SK-N-SH (cell line): ENCODE measurements around the gene MKS1. TPM values are rescaled to one million over a fixed set of nuclear protein-coding genes. Genes with fewer than 3 reads are reported as not detected.

Source experiments
- CTCF ChIA-PET: fragments of 300-600, 350-600 bp; formaldehyde crosslinking; extraction: SDS; loops from one replicate; lab custom pipeline; 2021; lab: Yijun Ruan, JAX
- POLR2A ChIA-PET: fragments of 350-600 bp; sonication (Branson Sonifier 250); formaldehyde crosslinking; extraction: SDS; loops from one replicate; lab custom pipeline; 2020; ENCODE audit warnings: antibody characterized with exemption, inconsistent platforms; lab: Yijun Ruan, JAX
- DNase-seq: peaks from one replicate; pipeline ENCODE4 v3.0.0; 2012
- H2AFZ ChIP-seq: fragments of 200-600 bp; sonication (generic); 2 replicates; pipeline ENCODE4 v1.8.1; 2016; ENCODE audit warnings: antibody characterized with exemption, mild to moderate bottlenecking, low read depth
- H3F3A ChIP-seq: fragments of 200-600 bp; sonication (generic); replicated peaks from 2 replicates; pipeline ENCODE3; 2016; ENCODE audit warnings: antibody characterized with exemption, mild to moderate bottlenecking; ENCODE audit not compliant: insufficient read depth
- H3K27ac ChIP-seq, 2 experiments: fragments of 200-500 bp in 1 of 2; fragments of 200-600 bp in 1 of 2; sonication (Bioruptor generic) in 1 of 2; sonication (generic), shearing (Covaris generic) in 1 of 2; 2 replicates each; pipeline versions ENCODE4 v1.5.1 to v1.6.1; 2014 to 2016; ENCODE audit warnings: low read depth in 2 of 2, inconsistent platforms in 1 of 2, low read length in 1 of 2, mild to moderate bottlenecking in 1 of 2, mixed read lengths in 1 of 2
- H3K27me3 ChIP-seq: fragments of 200-600 bp; sonication (generic), shearing (Covaris generic); 2 replicates; pipeline ENCODE4 v1.6.1; 2016; ENCODE audit warnings: mixed run types; ENCODE audit not compliant: insufficient read depth
- H3K36me3 ChIP-seq, 2 experiments: fragments of 200-500 bp in 1 of 2; fragments of 200-600 bp in 1 of 2; sonication (Bioruptor generic) in 1 of 2; sonication (generic) in 1 of 2; replicated peaks in 1 of 2; 2 replicates each; pipeline versions ENCODE3 to v1.5.1; 2014 to 2016; ENCODE audit warnings: low read length in 1 of 2, mild to moderate bottlenecking in 1 of 2; ENCODE audit not compliant: insufficient read depth in 2 of 2, control insufficient read depth in 1 of 2
- H3K4me1 ChIP-seq, 2 experiments: fragments of 200-500 bp in 1 of 2; fragments of 200-600 bp in 1 of 2; sonication (Bioruptor generic) in 1 of 2; sonication (generic), shearing (Covaris generic) in 1 of 2; 2 replicates each; pipeline versions ENCODE4 v1.5.1 to v1.6.1; 2014 to 2016; ENCODE audit warnings: low read depth in 1 of 2, low read length in 1 of 2, mixed run types in 1 of 2; ENCODE audit not compliant: insufficient read depth in 2 of 2, control insufficient read depth in 1 of 2
- H3K4me2 ChIP-seq: fragments of 200-600 bp; sonication (generic), shearing (Covaris generic); 2 replicates; pipeline ENCODE4 v1.6.1; 2017; ENCODE audit warnings: mixed run types
- H3K4me3 ChIP-seq, 2 experiments: fragments of 200-500 bp in 1 of 2; fragments of 200-600 bp in 1 of 2; sonication (Bioruptor generic) in 1 of 2; sonication (generic), shearing (Covaris generic) in 1 of 2; 2 replicates each; pipeline versions ENCODE4 v1.5.1 to v1.8.1; 2014 to 2016; ENCODE audit warnings: low read depth in 2 of 2, inconsistent platforms in 1 of 2, low read length in 1 of 2, mild to moderate bottlenecking in 1 of 2, mixed read lengths in 1 of 2, moderate library complexity in 1 of 2
- H3K79me2 ChIP-seq: fragments of 200-600 bp; sonication (generic); 2 replicates; pipeline ENCODE4 v1.8.1; 2017; ENCODE audit warnings: mild to moderate bottlenecking; ENCODE audit not compliant: insufficient read depth
- H3K9ac ChIP-seq: fragments of 200-600 bp; sonication (generic); 2 replicates; pipeline ENCODE4 v1.6.1; 2017; ENCODE audit warnings: mixed run types
- H3K9me2 ChIP-seq: fragments of 200-600 bp; sonication (generic); 2 replicates; pipeline ENCODE4 v1.6.1; 2017; ENCODE audit warnings: mixed run types
- H3K9me3 ChIP-seq: fragments of 200-600 bp; sonication (generic); 2 replicates; pipeline ENCODE4 v1.6.1; 2017; ENCODE audit warnings: mixed run types, mild to moderate bottlenecking, moderate library complexity
- H4K20me1 ChIP-seq: fragments of 200-600 bp; sonication (generic); 2 replicates; pipeline ENCODE4 v1.6.1; 2017; ENCODE audit warnings: mild to moderate bottlenecking, mixed run types; ENCODE audit not compliant: insufficient read depth
- ELF1 ChIP-seq: IDR thresholded peaks from 2 replicates; pipeline ENCODE4 v1.4.0; 2012
- EP300 ChIP-seq, 2 experiments: IDR thresholded peaks; 2 replicates each; pipeline versions ENCODE4 v1.4.0 to v1.6.1; 2012; ENCODE audit warnings: borderline replicate concordance in 1 of 2, low read depth in 1 of 2, low read length in 1 of 2
- EZH2phosphoT487 ChIP-seq: fragments of 200-600 bp; sonication (generic); IDR thresholded peaks from 2 replicates; pipeline ENCODE4 v1.6.1; 2017; ENCODE audit warnings: low read depth, mixed run types, mild to moderate bottlenecking, antibody characterized with exemption, moderate library complexity, borderline replicate concordance
- FOSL2 ChIP-seq: IDR thresholded peaks from 2 replicates; pipeline ENCODE4 v1.4.0; 2012; ENCODE audit warnings: low read depth, mild to moderate bottlenecking, moderate library complexity, borderline replicate concordance
- GATA2 ChIP-seq: sonication (generic); formaldehyde crosslinking; IDR thresholded peaks from 2 replicates; pipeline ENCODE4 v1.5.0; 2020; ENCODE audit warnings: mild to moderate bottlenecking, missing genetic modification reagents
- IRF3 ChIP-seq: fragments of 150-350 bp; IDR thresholded peaks from 2 replicates; pipeline ENCODE4 v1.6.1; 2016; ENCODE audit warnings: mild to moderate bottlenecking, low read depth, low read length
- JUND ChIP-seq: IDR thresholded peaks from 2 replicates; pipeline ENCODE4 v1.4.0; 2012
- MAX ChIP-seq: IDR thresholded peaks from 2 replicates; pipeline ENCODE4 v1.4.0; 2012; ENCODE audit warnings: low read depth
- MEF2A ChIP-seq: IDR thresholded peaks from 2 replicates; pipeline ENCODE4 v1.4.0; 2012; ENCODE audit warnings: low read depth, borderline replicate concordance
- MXI1 ChIP-seq: IDR thresholded peaks from 2 replicates; pipeline ENCODE4 v1.6.1; 2012; ENCODE audit warnings: mild to moderate bottlenecking, low read depth, low read length, improper control_type of control experiment
- RAD21 ChIP-seq: IDR thresholded peaks from 2 replicates; pipeline ENCODE4 v1.6.1; 2012; ENCODE audit warnings: mild to moderate bottlenecking, low read length
- REST ChIP-seq: IDR thresholded peaks from 2 replicates; pipeline ENCODE4 v1.6.1; 2012; ENCODE audit warnings: mild to moderate bottlenecking, low read depth, low read length, moderate library complexity
- SIN3A ChIP-seq: IDR thresholded peaks from 2 replicates; pipeline ENCODE4 v1.6.1; 2012; ENCODE audit warnings: low read depth, mild to moderate bottlenecking, low read length, moderate library complexity, borderline replicate concordance
- TAF1 ChIP-seq: IDR thresholded peaks from 2 replicates; pipeline ENCODE4 v1.6.1; 2012; ENCODE audit warnings: low read depth, mild to moderate bottlenecking, low read length, moderate library complexity, borderline replicate concordance
- USF1 ChIP-seq: IDR thresholded peaks from 2 replicates; pipeline ENCODE4 v1.4.0; 2012; ENCODE audit warnings: low read depth, borderline replicate concordance
- USF2 ChIP-seq: fragments of 150-350 bp; IDR thresholded peaks from 2 replicates; pipeline ENCODE4 v1.6.1; 2017; ENCODE audit warnings: antibody characterized with exemption, low read length, low read depth, borderline replicate concordance
- YY1 ChIP-seq: IDR thresholded peaks from 2 replicates; pipeline ENCODE4 v1.4.0; 2012; ENCODE audit warnings: low read depth, mild to moderate bottlenecking
- WGBS: methylation state at CpG from one replicate; pipeline ENCODE4 v1.1.6; 2017; ENCODE audit warnings: low lambda C conversion rate; 5-methylcytosine and 5-hydroxymethylcytosine counted together
- polyA plus RNA-seq, 3 experiments: library from polyadenylated mRNA; depleted of rRNA; stranded (reverse); fragments of >200 nt; gene quantifications; 2 replicates each; pipeline ENCODE4 v1.2.3, GENCODE V29; 2012

The MKS1 gene
- polyA plus RNA-seq, 1 of the 3 experiments (the other 2 are of a cell fraction) = 28.5 TPM

GRCh38 chr17:58181796-58182195, 37.3 kb downstream of the MKS1 start:
- H3K4me3 ChIP-seq = no peak overlapping the region
- 33% methylated on average over 4 of the region's 4 CpGs for WGBS
- no peaks in the 10 kb centered on the region for H3K79me2 ChIP-seq
- ChIA-PET POLR2A (no interaction called here), CTCF (interaction anchor here (1.0 to 2.1 kb wide), 5 partner anchors 8 to 68 kb away, joined by 3 to 16 read pairs (median 8); no protein-coding TSS in a partner anchor)
- no peaks in the 10 kb centered on the region for H3K36me3 ChIP-seq
- no peaks in the 10 kb centered on the region for H3K9me3 ChIP-seq
- H3K4me1 ChIP-seq = no peaks in the 10 kb centered on the region
- no peak overlapping the region for H3K4me2 ChIP-seq
- no peak overlapping the region for H2AFZ ChIP-seq
- H3K9me2 ChIP-seq = no peaks in the 10 kb centered on the region
- no peak overlapping the region for H3K27ac ChIP-seq
- no peak for DNase-seq
- H3F3A ChIP-seq = no peaks in the 10 kb centered on the region
- TF ChIP-seq EZH2phosphoT487 (no peak), MAX (no peak), SIN3A (no peak), IRF3 (no peak), USF2 (no peak), FOSL2 (no peak), MEF2A (no peak), RAD21 (no peak), ELF1 (no peak), JUND (no peak), MXI1 (no peak), YY1 (no peak), EP300 (IDR thresholded peaks at IDR 0.05; ENCODE audit: borderline replicate concordance in 1 of 2, low read depth in 1 of 2, low read length in 1 of 2) (no peak), TAF1 (no peak)
- H3K9ac ChIP-seq = no peak overlapping the region
- no peaks in the 10 kb centered on the region for H4K20me1 ChIP-seq
- H3K27me3 ChIP-seq = 0 out of 2 replicates have a peak, but pooled peaks cover 6% of the 10 kb centered on the region

- Histone ChIP-seq H3K9ac (no peak overlapping the region), H3K79me2 (no peaks in the 10 kb centered on the region), H3K9me2 (no peaks in the 10 kb centered on the region), H3F3A (no peaks in the 10 kb centered on the region), H3K4me1 (peaks cover 0 to 2% of the 10 kb centered on the region in 2 experiments; a peak in 1 of 4 replicates), H3K9me3 (no peaks in the 10 kb centered on the region), H3K27ac (no peak overlapping the region), H3K4me3 (no peak overlapping the region), H3K36me3 (no peaks in the 10 kb centered on the region), H4K20me1 (no peaks in the 10 kb centered on the region)
- no peak for DNase-seq
- no peak for TF ChIP-seq YY1
- TF ChIP-seq REST = peak; percentile 96
- TF ChIP-seq USF1 = no peak
- TF ChIP-seq GATA2 (CRISPR knock-in tag) = no peak
- TF ChIP-seq, all 33 proteins: peak for 1
- ChIA-PET POLR2A (no interaction called here), CTCF (interaction anchor here (1.4 to 1.8 kb wide), 2 partner anchors 24 to 73 kb away, joined by 5 read pairs; no protein-coding TSS in a partner anchor)
- H3K4me2 ChIP-seq = no peak overlapping the region
- no peak overlapping the region for H2AFZ ChIP-seq
- 0 out of 2 replicates have a peak, but pooled peaks cover 3% of the 10 kb centered on the region for H3K27me3 ChIP-seq
- WGBS = 30% methylated on average over 7 of the region's 7 CpGs
Measured at GRCh38 chr17:58176200-58176599, 42.9 kb downstream of the MKS1 start.
